ES-I3 (cell line): ENCODE data around the gene OR14C36.
"Not testable (repeated sequence)": the region's sequence is repeated elsewhere in the genome, so short reads cannot be mapped to it uniquely, and the experiment has no call there.

Experiments used
- H3K36me3 ChIP-seq: 2 replicates; pipeline ENCODE4 v1.6.1; 2013; ENCODE audit warnings: mild to moderate bottlenecking, low read length, control low read depth, moderate library complexity; ENCODE audit not compliant: insufficient read depth
- H3K4me1 ChIP-seq: 2 replicates; pipeline ENCODE4 v1.6.1; 2013; ENCODE audit warnings: mild to moderate bottlenecking, control low read depth, low read length; ENCODE audit not compliant: insufficient read depth
- H3K9ac ChIP-seq: 2 replicates; pipeline ENCODE4 v1.6.1; 2013; ENCODE audit warnings: low read depth, mild to moderate bottlenecking, low read length, moderate library complexity
- H3K9me3 ChIP-seq: 2 replicates; pipeline ENCODE4 v1.6.1; 2013; ENCODE audit warnings: mild to moderate bottlenecking, low read length, moderate library complexity; ENCODE audit not compliant: control insufficient read depth, insufficient read depth

OR14C36 gene

DNA sequence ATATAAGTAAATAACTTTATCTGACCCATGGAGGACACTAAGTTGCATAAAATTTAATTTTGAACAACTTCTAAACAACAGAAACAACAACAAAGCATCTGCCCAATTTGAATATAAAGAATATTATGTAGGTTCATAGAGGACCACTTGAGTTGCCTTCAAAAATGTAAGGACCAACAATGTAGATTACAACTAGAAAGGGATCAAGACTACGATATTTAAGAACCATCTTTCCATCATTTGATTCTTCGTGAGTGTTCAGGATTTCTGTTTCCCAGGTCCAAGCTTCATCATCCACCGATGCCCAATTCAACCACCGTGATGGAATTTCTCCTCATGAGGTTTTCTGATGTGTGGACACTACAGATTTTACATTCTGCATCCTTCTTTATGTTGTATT lies at the start of gene OR14C36:
OR14C36 (plus strand) TSS at position 301 of the 400 bp plus-strand sequence; CDS start at position 301, 0 bp downstream.
- H3K4me1 ChIP-seq: no peaks in the 10 kb centered on the region
- no peaks in the 10 kb centered on the region for H3K9me3 ChIP-seq
- H3K9ac ChIP-seq: no peak within 1 kb of the TSS
- no peaks in the 10 kb centered on the region for H3K36me3 ChIP-seq

DNA sequence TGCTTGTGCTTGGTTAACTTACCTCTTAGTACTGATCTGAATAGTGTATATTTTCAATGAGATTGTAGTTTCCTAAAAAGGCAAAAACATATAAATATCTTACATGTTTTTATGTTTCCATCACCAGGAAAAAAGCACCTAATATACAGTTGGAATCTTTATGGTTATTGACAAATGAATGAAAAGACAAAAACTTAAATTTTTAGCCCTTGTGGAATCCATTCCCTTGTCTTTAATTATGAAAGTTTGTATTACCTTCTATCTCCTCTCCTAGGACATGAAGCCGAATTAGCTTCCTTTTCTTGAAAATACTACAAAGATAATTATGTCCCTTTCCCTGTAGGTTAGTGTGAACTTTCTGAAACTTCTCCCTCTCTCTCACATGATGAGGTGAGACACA lies 45.3 kb upstream of the OR14C36 start, which contains the start of gene OR2T12:
OR2T12 (minus strand) TSS at position 101 of the 400 bp plus-strand sequence. CDS start 7,846 bp downstream, outside the sequence.
- Histone ChIP-seq H3K36me3 (no peaks in the 10 kb centered on the region), H3K9ac (no peak within 1 kb of the TSS), H3K4me1 (no peaks in the 10 kb centered on the region), H3K9me3 (no peaks in the 10 kb centered on the region)

- H3K9me3 ChIP-seq, H3K9ac ChIP-seq: not testable (repeated sequence)
These were observed 42.9 kb upstream of the OR14C36 start for GRCh38 chr1:248305672-248306071.

DNA sequence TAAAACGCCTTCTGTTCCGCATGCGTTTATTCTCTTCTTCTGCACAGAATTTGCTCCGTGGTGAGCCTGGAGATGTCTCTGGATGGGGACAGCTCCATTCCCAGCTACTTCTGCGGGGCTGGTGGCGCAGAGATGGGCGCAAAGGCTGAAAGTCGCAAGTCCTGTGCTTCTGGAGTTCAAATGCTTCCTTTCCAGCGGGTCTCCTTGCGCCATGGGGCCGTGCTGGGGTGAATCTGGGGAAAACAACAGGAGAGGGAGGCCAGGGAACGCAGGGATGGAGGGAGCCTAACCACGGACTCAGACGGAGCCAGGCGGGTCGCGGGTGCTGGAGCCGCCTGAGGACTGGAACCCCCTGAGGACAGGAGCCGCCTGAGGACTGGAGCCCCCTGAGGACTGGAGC lies 42.5 kb upstream of the OR14C36 start:
- no peaks in the 10 kb centered on the region for H3K9me3 ChIP-seq
- H3K9ac ChIP-seq: no peak overlapping the region

More at GRCh38 chr1:248305672-248306071, 42.9 kb upstream of the OR14C36 start:
- not testable (repeated sequence) for H3K4me1 ChIP-seq, H3K36me3 ChIP-seq

GRCh38 chr1:248306740-248307139 lies 41.8 kb upstream of the OR14C36 start:
- H3K4me1 ChIP-seq, H3K36me3 ChIP-seq, H3K9ac ChIP-seq, H3K9me3 ChIP-seq: not testable (repeated sequence)

More for the DNA sequence above, 42.5 kb upstream of the OR14C36 start:
- no peaks in the 10 kb centered on the region for H3K4me1 ChIP-seq
- H3K36me3 ChIP-seq: no peaks in the 10 kb centered on the region

- Histone ChIP-seq H3K4me1 (no peaks in the 10 kb centered on the region), H3K36me3 (no peaks in the 10 kb centered on the region), H3K9ac (no peak overlapping the region), H3K9me3 (no peaks in the 10 kb centered on the region)
These were observed 31.8 kb upstream of the OR14C36 start for GRCh38 chr1:248316796-248317195.

GRCh38 chr1:248324468-248324867 lies 24.1 kb upstream of the OR14C36 start, which contains the start of gene OR2M7:
Gene OR2M7 (minus strand): TSS chr1:248324568. CDS start chr1:248324568, 0 bp downstream.
- Histone ChIP-seq H3K4me1 (no peaks in the 10 kb centered on the region), H3K36me3 (no peaks in the 10 kb centered on the region), H3K9me3 (no peaks in the 10 kb centered on the region), H3K9ac (no peak within 1 kb of the TSS)

GRCh38 chr1:248343451-248343850 lies 5.1 kb upstream of the OR14C36 start:
- Histone ChIP-seq H3K9ac (no peak overlapping the region), H3K36me3 (no peaks in the 10 kb centered on the region), H3K9me3 (no peaks in the 10 kb centered on the region), H3K4me1 (no peaks in the 10 kb centered on the region)

- H3K9ac ChIP-seq: no peak overlapping the region
- H3K36me3 ChIP-seq: no peaks in the 10 kb centered on the region
- no peaks in the 10 kb centered on the region for H3K4me1 ChIP-seq
- no peaks in the 10 kb centered on the region for H3K9me3 ChIP-seq
These were observed 10.8 kb downstream of the OR14C36 start for GRCh38 chr1:248359415-248359814.

- Histone ChIP-seq H3K4me1 (no peaks in the 10 kb centered on the region), H3K36me3 (no peaks in the 10 kb centered on the region), H3K9me3 (no peaks in the 10 kb centered on the region; the same call in 1 of the 2 replicates), H3K9ac (no peak within 1 kb of the TSS)
These were observed 12.6 kb downstream of the OR14C36 start, which contains the start of gene OR2T4 for GRCh38 chr1:248361121-248361715. Gene OR2T4 (plus strand): TSS chr1:248361665. CDS start chr1:248361665, 0 bp downstream.

DNA sequence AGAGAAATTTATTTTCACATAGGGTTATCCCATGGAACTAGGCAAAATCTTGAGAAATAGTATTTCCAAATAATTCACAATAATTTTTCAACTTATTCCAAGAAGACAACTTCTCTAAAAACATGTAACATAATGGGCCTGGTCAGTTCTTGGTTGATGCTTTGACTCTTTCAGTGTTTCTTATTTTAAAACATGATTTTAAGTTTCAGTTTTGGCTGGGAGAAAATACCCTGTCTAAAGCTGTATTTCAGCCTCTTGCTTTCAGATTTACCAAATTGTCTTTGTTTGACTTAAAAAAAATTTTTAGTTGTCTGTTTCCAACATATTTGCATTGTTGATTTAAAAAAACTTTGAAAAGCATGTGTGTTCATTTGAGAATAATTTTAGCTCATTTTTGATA lies 18.0 kb downstream of the OR14C36 start:
- Histone ChIP-seq H3K9me3 (no peaks in the 10 kb centered on the region; the same call in 1 of the 2 replicates), H3K9ac (no peak overlapping the region), H3K36me3 (no peaks in the 10 kb centered on the region), H3K4me1 (no peaks in the 10 kb centered on the region)

DNA sequence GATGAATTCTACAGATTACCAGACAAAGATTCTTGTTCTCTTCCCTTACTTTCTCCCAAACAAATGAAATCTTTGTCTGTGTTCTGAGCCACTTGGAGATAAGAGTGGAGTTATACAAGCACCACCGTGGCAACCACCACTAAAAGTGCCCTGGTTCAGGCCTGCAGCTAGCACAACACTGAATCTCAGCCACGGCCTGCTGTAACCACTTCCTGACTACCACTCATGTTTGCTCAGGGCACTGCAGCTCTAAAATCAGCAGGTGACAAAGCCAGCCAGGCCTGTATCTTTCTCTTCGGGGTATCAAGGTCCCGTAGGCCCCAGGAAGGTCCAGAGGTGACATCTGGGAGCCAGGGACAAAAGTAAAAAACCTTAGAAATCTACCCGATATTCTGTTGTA lies 23.8 kb downstream of the OR14C36 start:
- Histone ChIP-seq H3K4me1 (no peaks in the 10 kb centered on the region), H3K9ac (no peak overlapping the region), H3K36me3 (no peaks in the 10 kb centered on the region)

DNA sequence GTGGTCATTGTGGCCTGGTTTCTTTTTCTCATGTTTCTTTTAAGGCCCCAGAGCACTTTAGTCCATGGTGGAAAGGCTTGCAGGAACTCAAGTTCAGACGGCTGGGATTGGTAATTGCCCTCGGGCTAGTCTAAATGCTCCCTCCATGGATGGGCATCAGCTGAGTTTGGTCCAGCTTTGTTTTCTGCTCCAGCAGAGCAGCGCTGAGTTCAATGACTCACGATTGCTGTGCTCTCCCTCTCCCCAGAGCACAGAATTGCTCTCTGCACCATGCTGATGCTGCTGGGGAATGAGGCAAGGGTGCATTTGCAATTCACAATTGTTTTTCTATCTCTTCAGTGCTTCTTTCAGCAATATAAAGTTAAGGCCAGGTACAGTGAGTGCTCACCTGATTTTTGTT lies 25.2 kb downstream of the OR14C36 start:
- H3K9me3 ChIP-seq: no peaks in the 10 kb centered on the region
- no peaks in the 10 kb centered on the region for H3K36me3 ChIP-seq
- no peak overlapping the region for H3K9ac ChIP-seq
- H3K4me1 ChIP-seq: no peaks in the 10 kb centered on the region

More for the DNA sequence above, 23.8 kb downstream of the OR14C36 start:
- no peaks in the 10 kb centered on the region for H3K9me3 ChIP-seq

- no peak within 1 kb of the TSS for H3K9ac ChIP-seq
- H3K4me1 ChIP-seq: no peaks in the 10 kb centered on the region
- no peaks in the 10 kb centered on the region for H3K36me3 ChIP-seq
- H3K9me3 ChIP-seq: no peaks in the 10 kb centered on the region
These were observed 26.9 kb downstream of the OR14C36 start, which contains the start of gene OR2T6 for GRCh38 chr1:248375446-248375845. Gene OR2T6 (plus strand): TSS chr1:248375746. CDS start chr1:248387609, 11,863 bp downstream.

GRCh38 chr1:248376916-248377315 lies 28.3 kb downstream of the OR14C36 start:
- no peak overlapping the region for H3K9ac ChIP-seq
- no peaks in the 10 kb centered on the region for H3K9me3 ChIP-seq
- H3K4me1 ChIP-seq: no peaks in the 10 kb centered on the region
- no peaks in the 10 kb centered on the region for H3K36me3 ChIP-seq
